Activated naive CD8-positive, alpha-beta T cell treated with anti-CD3 and anti-CD28 coated beads, Interleukin-2, amount 10 ng/mL, durations not matched to agents 7 days and 5 days (primary cell): ENCODE results near the gene ZNF407. TPM values are rescaled to one million over a fixed set of nuclear protein-coding genes. Genes with fewer than 3 reads are reported as not detected.
"Not testable (repeated sequence)": the region's sequence is repeated elsewhere in the genome, so short reads cannot be mapped to it uniquely, and the experiment has no call there.

Experiments used
- ATAC-seq: fragments of 150-1000 bp; cut with Tn5 transposase; one replicate; pipeline ENCODE4 v1.10.0; 2021; ENCODE audit warnings: low read depth, moderate library complexity
- POLR2A ChIA-PET: fragments of 350-600 bp; sonication (Branson Sonifier 250); formaldehyde crosslinking; loops from one replicate; lab custom pipeline; 2021; ENCODE audit warnings: antibody characterized with exemption; lab: Charles Lee
- DNase-seq: peaks from one replicate; pipeline ENCODE4 v3.0.0; 2021
- H3K27ac Mint-ChIP-seq: one replicate; pipeline ENCODE4 v1.8.0; 2022; ENCODE audit warnings: mild to moderate bottlenecking, mixed read lengths
- H3K27me3 Mint-ChIP-seq: one replicate; pipeline ENCODE4 v1.8.0; 2022; ENCODE audit warnings: mild to moderate bottlenecking, moderate library complexity, mixed read lengths
- H3K36me3 Mint-ChIP-seq: one replicate; pipeline ENCODE4 v1.8.0; 2021; ENCODE audit warnings: mild to moderate bottlenecking, mixed read lengths
- H3K4me1 Mint-ChIP-seq: one replicate; pipeline ENCODE4 v1.8.0; 2021; ENCODE audit warnings: mixed read lengths
- H3K4me3 Mint-ChIP-seq: one replicate; pipeline ENCODE4 v1.8.0; 2022; ENCODE audit warnings: mild to moderate bottlenecking, moderate library complexity, mixed read lengths
- H3K9me3 Mint-ChIP-seq: one replicate; pipeline ENCODE4 v1.8.0; 2021; ENCODE audit warnings: mixed read lengths
- total RNA-seq, 2 experiments: library from RNA; stranded (reverse); gene quantifications; one replicate each; pipeline ENCODE4 v1.2.3, GENCODE V29; 2021

ZNF407 gene
- total RNA-seq, 2 experiments from 2014 or later: 16.9 to 17.1 TPM

DNA sequence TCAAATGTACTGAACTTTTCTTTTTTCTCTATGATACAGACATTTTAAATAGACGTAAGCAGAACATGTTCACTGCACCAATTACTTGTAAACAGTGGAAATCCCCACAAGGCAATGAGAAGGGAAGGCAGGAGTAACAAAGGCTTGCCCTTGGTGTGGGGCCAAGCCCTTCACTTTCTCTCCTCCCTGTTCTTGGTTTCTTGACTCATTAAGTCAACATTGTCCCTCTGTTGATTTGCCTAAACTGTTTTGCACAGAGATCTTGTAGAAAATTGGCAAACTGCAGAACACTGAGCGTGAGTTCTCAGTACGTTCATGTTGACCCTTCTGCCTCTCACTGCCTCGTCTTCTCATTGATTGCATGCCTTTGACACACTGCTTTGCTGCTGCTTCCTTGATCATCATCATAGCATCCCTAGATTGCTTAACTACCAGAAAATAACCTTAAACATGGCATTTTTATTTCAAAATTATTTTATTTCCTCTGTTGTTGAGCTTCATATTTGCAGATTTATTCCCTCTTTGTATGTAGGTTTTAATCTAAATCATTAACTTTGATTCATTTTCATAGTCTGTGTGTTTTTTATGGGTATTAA lies 353.6 kb downstream of the ZNF407 start:
- no peak overlapping the region for H3K4me3 Mint-ChIP-seq
- DNase-seq (no peak), ATAC-seq (no peak)
- no peaks in the 10 kb centered on the region for H3K27me3 Mint-ChIP-seq
- peaks cover 3% of the 10 kb centered on the region for H3K4me1 Mint-ChIP-seq
- no peak overlapping the region for H3K27ac Mint-ChIP-seq
- no peaks in the 10 kb centered on the region for H3K9me3 Mint-ChIP-seq
- POLR2A ChIA-PET: no interaction called here
- H3K36me3 Mint-ChIP-seq: peaks cover 2% of the 10 kb centered on the region

- H3K27me3 Mint-ChIP-seq: no peaks in the 10 kb centered on the region
- ATAC-seq (no peak), DNase-seq (no peak)
- H3K9me3 Mint-ChIP-seq: no peaks in the 10 kb centered on the region
- peaks cover 5% of the 10 kb centered on the region for H3K36me3 Mint-ChIP-seq
- H3K27ac Mint-ChIP-seq: no peak overlapping the region
- H3K4me3 Mint-ChIP-seq: no peak overlapping the region
- H3K4me1 Mint-ChIP-seq: no peaks in the 10 kb centered on the region
- POLR2A ChIA-PET: no interaction called here
Measured at GRCh38 chr18:74957588-74958224, 360.0 kb downstream of the ZNF407 start.

DNA sequence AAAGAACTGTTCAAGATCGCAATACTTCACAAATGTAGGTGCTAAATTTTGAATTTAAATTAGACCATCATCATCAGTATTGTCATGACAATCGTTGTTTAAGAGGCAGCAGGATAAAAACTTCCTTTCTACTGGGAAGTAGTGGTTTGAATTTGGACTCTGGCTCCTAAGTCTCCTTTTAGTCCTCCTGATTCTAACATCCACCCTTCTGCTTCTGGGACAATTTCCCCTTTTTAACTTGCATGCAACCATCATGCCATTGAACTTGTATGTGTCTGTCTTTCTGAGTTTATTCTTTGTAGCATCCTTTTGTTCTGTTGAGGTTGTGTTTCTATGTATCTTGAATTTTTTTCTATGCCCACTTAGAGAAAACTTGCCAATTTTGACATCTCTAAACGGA lies 361.5 kb downstream of the ZNF407 start:
- peaks cover 4% of the 10 kb centered on the region for H3K36me3 Mint-ChIP-seq
- no peak overlapping the region for H3K27ac Mint-ChIP-seq
- no peaks in the 10 kb centered on the region for H3K9me3 Mint-ChIP-seq
- no peak overlapping the region for H3K4me3 Mint-ChIP-seq
- H3K4me1 Mint-ChIP-seq: no peaks in the 10 kb centered on the region
- no peak for ATAC-seq
- DNase-seq: no peak
- H3K27me3 Mint-ChIP-seq: no peaks in the 10 kb centered on the region
- POLR2A ChIA-PET: no interaction called here

GRCh38 chr18:74961596-74961995 lies 363.9 kb downstream of the ZNF407 start:
- Mint-ChIP-seq H3K27me3 (no peaks in the 10 kb centered on the region), H3K27ac (no peak overlapping the region), H3K9me3 (no peaks in the 10 kb centered on the region), H3K4me3 (no peak overlapping the region), H3K4me1 (no peaks in the 10 kb centered on the region), H3K36me3 (peaks cover 4% of the 10 kb centered on the region)
- DNase-seq (no peak), ATAC-seq (no peak)
- POLR2A ChIA-PET: no interaction called here

- no peak overlapping the region for H3K4me3 Mint-ChIP-seq
- ATAC-seq (no peak), DNase-seq (no peak)
- H3K36me3 Mint-ChIP-seq: no peaks in the 10 kb centered on the region
- H3K27ac Mint-ChIP-seq: no peak overlapping the region
- no peaks in the 10 kb centered on the region for H3K9me3 Mint-ChIP-seq
- POLR2A ChIA-PET: no interaction called here
- H3K4me1 Mint-ChIP-seq: no peaks in the 10 kb centered on the region
- no peaks in the 10 kb centered on the region for H3K27me3 Mint-ChIP-seq
Measured at GRCh38 chr18:74963820-74964446, 366.3 kb downstream of the ZNF407 start.

DNA sequence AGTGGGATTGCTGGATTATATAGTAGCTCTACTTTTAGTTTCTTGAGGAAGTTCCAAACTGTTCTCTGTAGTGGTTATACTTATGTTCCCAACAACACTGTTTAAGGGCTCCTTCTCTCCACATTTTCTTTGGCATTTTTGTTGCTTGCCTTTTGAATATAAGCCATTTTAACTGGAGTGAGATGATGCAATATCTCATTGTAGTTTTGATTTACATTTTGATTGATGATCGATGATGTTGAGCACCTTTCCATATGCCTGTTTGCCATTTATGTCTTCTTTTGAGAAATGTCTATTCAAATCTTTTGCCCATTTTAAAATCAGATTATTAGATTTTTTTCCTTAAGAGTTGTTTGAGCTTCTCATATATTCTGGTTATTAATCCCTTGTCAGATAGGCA lies 368.0 kb downstream of the ZNF407 start:
- Mint-ChIP-seq H3K4me3 (no peak overlapping the region), H3K27me3 (no peaks in the 10 kb centered on the region), H3K9me3 (no peaks in the 10 kb centered on the region), H3K4me1 (no peaks in the 10 kb centered on the region), H3K36me3 (no peaks in the 10 kb centered on the region), H3K27ac (no peak overlapping the region)
- ATAC-seq (no peak), DNase-seq (no peak)
- POLR2A ChIA-PET: no interaction called here

GRCh38 chr18:74967438-74967837 lies 369.8 kb downstream of the ZNF407 start:
- Mint-ChIP-seq H3K4me1 (peaks cover 2% of the 10 kb centered on the region), H3K27ac (no peak overlapping the region), H3K36me3 (no peaks in the 10 kb centered on the region), H3K4me3 (no peak overlapping the region), H3K27me3 (no peaks in the 10 kb centered on the region), H3K9me3 (no peaks in the 10 kb centered on the region)
- ATAC-seq (no peak), DNase-seq (no peak)
- POLR2A ChIA-PET: no interaction called here

- H3K9me3 Mint-ChIP-seq: no peaks in the 10 kb centered on the region
- H3K27ac Mint-ChIP-seq: no peak overlapping the region
- H3K36me3 Mint-ChIP-seq: no peaks in the 10 kb centered on the region
- ATAC-seq (no peak), DNase-seq (no peak)
- no peaks in the 10 kb centered on the region for H3K27me3 Mint-ChIP-seq
- POLR2A ChIA-PET: no interaction called here
- H3K4me1 Mint-ChIP-seq: peaks cover 2% of the 10 kb centered on the region
- H3K4me3 Mint-ChIP-seq: no peak overlapping the region
Measured at GRCh38 chr18:74967979-74968378, 370.3 kb downstream of the ZNF407 start.

- H3K4me1 Mint-ChIP-seq, DNase-seq, H3K27me3 Mint-ChIP-seq, H3K4me3 Mint-ChIP-seq, H3K36me3 Mint-ChIP-seq, H3K27ac Mint-ChIP-seq, POLR2A ChIA-PET, H3K9me3 Mint-ChIP-seq, ATAC-seq: not testable (repeated sequence)
Measured at GRCh38 chr18:74971358-74971757, 373.7 kb downstream of the ZNF407 start.

- ATAC-seq, H3K27me3 Mint-ChIP-seq, DNase-seq, H3K36me3 Mint-ChIP-seq, H3K4me1 Mint-ChIP-seq, H3K27ac Mint-ChIP-seq, H3K4me3 Mint-ChIP-seq, POLR2A ChIA-PET, H3K9me3 Mint-ChIP-seq: not testable (repeated sequence)
Measured at GRCh38 chr18:74971776-74972175, 374.1 kb downstream of the ZNF407 start.

GRCh38 chr18:74972354-74972753 lies 374.7 kb downstream of the ZNF407 start:
- no peak for DNase-seq
- POLR2A ChIA-PET: no interaction called here
- H3K4me1 Mint-ChIP-seq: peaks cover 2% of the 10 kb centered on the region
- no peak for ATAC-seq
- no peaks in the 10 kb centered on the region for H3K9me3 Mint-ChIP-seq
- no peaks in the 10 kb centered on the region for H3K27me3 Mint-ChIP-seq
- H3K4me3 Mint-ChIP-seq: no peak overlapping the region
- H3K36me3 Mint-ChIP-seq: no peaks in the 10 kb centered on the region
- H3K27ac Mint-ChIP-seq: no peak overlapping the region

GRCh38 chr18:74975001-74975400 lies 377.3 kb downstream of the ZNF407 start:
- Mint-ChIP-seq H3K4me3 (no peak overlapping the region), H3K27ac (no peak overlapping the region)
- POLR2A ChIA-PET: no interaction called here

GRCh38 chr18:74976331-74976909 lies 378.8 kb downstream of the ZNF407 start:
- Mint-ChIP-seq H3K4me1 (peaks cover 2% of the 10 kb centered on the region), H3K9me3 (no peaks in the 10 kb centered on the region), H3K4me3 (no peak overlapping the region), H3K27ac (no peak overlapping the region), H3K36me3 (no peaks in the 10 kb centered on the region), H3K27me3 (no peaks in the 10 kb centered on the region)
- DNase-seq (no peak), ATAC-seq (no peak)
- POLR2A ChIA-PET: no interaction called here

More at GRCh38 chr18:74975001-74975400, 377.3 kb downstream of the ZNF407 start:
- H3K4me1 Mint-ChIP-seq: peaks cover 2% of the 10 kb centered on the region
- DNase-seq (no peak), ATAC-seq (no peak)
- no peaks in the 10 kb centered on the region for H3K36me3 Mint-ChIP-seq
- no peaks in the 10 kb centered on the region for H3K9me3 Mint-ChIP-seq
- no peaks in the 10 kb centered on the region for H3K27me3 Mint-ChIP-seq

DNA sequence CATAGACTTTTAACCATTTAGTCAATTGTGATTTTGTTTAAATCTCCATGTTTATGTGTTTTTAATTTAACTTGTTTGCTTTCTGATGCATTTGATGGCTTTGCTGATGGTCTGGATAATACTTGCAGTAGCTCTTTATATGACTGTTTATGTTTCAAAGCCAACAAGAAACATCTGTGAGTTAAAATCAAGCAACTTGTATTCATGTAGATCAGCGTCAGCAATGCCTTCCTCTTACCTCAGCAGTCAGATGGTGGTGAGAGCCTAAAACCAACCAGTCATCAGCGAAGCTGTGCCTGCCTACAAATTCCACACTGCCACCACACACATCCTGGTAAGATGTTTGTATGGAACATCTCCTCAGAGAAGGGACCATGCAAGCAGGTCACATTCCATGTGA lies 379.4 kb downstream of the ZNF407 start:
- H3K36me3 Mint-ChIP-seq: no peaks in the 10 kb centered on the region
- DNase-seq (no peak), ATAC-seq (no peak)
- POLR2A ChIA-PET: no interaction called here
- H3K27me3 Mint-ChIP-seq: no peaks in the 10 kb centered on the region
- no peak overlapping the region for H3K27ac Mint-ChIP-seq
- no peak overlapping the region for H3K4me3 Mint-ChIP-seq
- peaks cover 2% of the 10 kb centered on the region for H3K4me1 Mint-ChIP-seq
- H3K9me3 Mint-ChIP-seq: no peaks in the 10 kb centered on the region
